Stimulated activated CD4-positive, alpha-beta T cell treated with anti-CD3 and anti-CD28 coated beads, Interleukin-1b, Interleukin-23, amount 100 ng/mL, for 4 hours (primary cell): Measurements from ENCODE around the gene SLC9A2.

ENCODE experiments used
- DNase-seq, 2 donors: peaks; one replicate each; pipeline ENCODE4 v3.0.0-alpha.2; 2020; ENCODE audit warnings: low read depth in 2 of 2

SLC9A2 gene

GRCh38 chr2:102619414-102620319 lies at the start of gene SLC9A2:
SLC9A2 (plus strand) TSS chr2:102619553; CDS start chr2:102619849, 296 bp downstream.
- no peak for DNase-seq

- DNase-seq = no peak
Observed at GRCh38 chr2:102575888-102576287, 43.5 kb upstream of the SLC9A2 start.

GRCh38 chr2:102578376-102578775 lies 41.0 kb upstream of the SLC9A2 start:
- DNase-seq = no peak

GRCh38 chr2:102581911-102582310 lies 37.4 kb upstream of the SLC9A2 start:
- no peak for DNase-seq

- DNase-seq = no peak
Observed at GRCh38 chr2:102582845-102583244, 36.5 kb upstream of the SLC9A2 start.

- DNase-seq = no peak
Observed at GRCh38 chr2:102585847-102586404, 33.4 kb upstream of the SLC9A2 start.

GRCh38 chr2:102588213-102588939 lies 31.0 kb upstream of the SLC9A2 start:
- DNase-seq = no peak

- no peak for DNase-seq
Observed at GRCh38 chr2:102589444-102589843, 29.9 kb upstream of the SLC9A2 start.

GRCh38 chr2:102591491-102592045 lies 27.8 kb upstream of the SLC9A2 start:
- no peak for DNase-seq

GRCh38 chr2:102592601-102593000 lies 26.8 kb upstream of the SLC9A2 start:
- no peak for DNase-seq

GRCh38 chr2:102593516-102593915 lies 25.8 kb upstream of the SLC9A2 start:
- DNase-seq = no peak

GRCh38 chr2:102594445-102595016 lies 24.8 kb upstream of the SLC9A2 start:
- no peak for DNase-seq

- DNase-seq = no peak
Observed at GRCh38 chr2:102597788-102598187, 21.6 kb upstream of the SLC9A2 start.

- DNase-seq = no peak
Observed at GRCh38 chr2:102599486-102599885, 19.9 kb upstream of the SLC9A2 start.

GRCh38 chr2:102601730-102602129 lies 17.6 kb upstream of the SLC9A2 start:
- DNase-seq = no peak

GRCh38 chr2:102603904-102604303 lies 15.4 kb upstream of the SLC9A2 start:
- no peak for DNase-seq

GRCh38 chr2:102604769-102605168 lies 14.6 kb upstream of the SLC9A2 start:
- DNase-seq = no peak

- DNase-seq = no peak
Observed at GRCh38 chr2:102606353-102606752, 13.0 kb upstream of the SLC9A2 start.

GRCh38 chr2:102615620-102616436 lies 3.5 kb upstream of the SLC9A2 start:
- peak; percentile 21 to 29 for DNase-seq

- DNase-seq = peak; percentile 9 to 20
Observed at GRCh38 chr2:102618452-102619413, 620 bp upstream of the SLC9A2 start.
